Epithelial cell of proximal tubule (primary cell): ENCODE results near the gene SUPT3H. TPM values are rescaled to one million over a fixed set of nuclear protein-coding genes. Genes with fewer than 3 reads are reported as not detected.

ENCODE experiments used
- DNase-seq: peaks from one replicate; pipeline ENCODE4 v3.0.0-alpha.2; 2011; ENCODE audit warnings: low read depth
- H3K4me3 ChIP-seq: 2 replicates; pipeline ENCODE4 v1.5.1; 2011; ENCODE audit warnings: low read depth, mild to moderate bottlenecking, low read length
- total RNA-seq: library from RNA; depleted of rRNA; stranded (reverse); fragments of >200 nt; gene quantifications from 2 replicates; pipeline ENCODE4 v1.2.3, GENCODE V29; 2015
- TF ChIP-seq, protein P1 (sequence below): conservative IDR thresholded peaks from 2 replicates; pipeline ENCODE4 v1.5.1; 2012; ENCODE audit warnings: low read depth, mild to moderate bottlenecking, low read length

The SUPT3H gene
- total RNA-seq: 11.5 and 21.8 TPM in 2 replicates

DNA sequence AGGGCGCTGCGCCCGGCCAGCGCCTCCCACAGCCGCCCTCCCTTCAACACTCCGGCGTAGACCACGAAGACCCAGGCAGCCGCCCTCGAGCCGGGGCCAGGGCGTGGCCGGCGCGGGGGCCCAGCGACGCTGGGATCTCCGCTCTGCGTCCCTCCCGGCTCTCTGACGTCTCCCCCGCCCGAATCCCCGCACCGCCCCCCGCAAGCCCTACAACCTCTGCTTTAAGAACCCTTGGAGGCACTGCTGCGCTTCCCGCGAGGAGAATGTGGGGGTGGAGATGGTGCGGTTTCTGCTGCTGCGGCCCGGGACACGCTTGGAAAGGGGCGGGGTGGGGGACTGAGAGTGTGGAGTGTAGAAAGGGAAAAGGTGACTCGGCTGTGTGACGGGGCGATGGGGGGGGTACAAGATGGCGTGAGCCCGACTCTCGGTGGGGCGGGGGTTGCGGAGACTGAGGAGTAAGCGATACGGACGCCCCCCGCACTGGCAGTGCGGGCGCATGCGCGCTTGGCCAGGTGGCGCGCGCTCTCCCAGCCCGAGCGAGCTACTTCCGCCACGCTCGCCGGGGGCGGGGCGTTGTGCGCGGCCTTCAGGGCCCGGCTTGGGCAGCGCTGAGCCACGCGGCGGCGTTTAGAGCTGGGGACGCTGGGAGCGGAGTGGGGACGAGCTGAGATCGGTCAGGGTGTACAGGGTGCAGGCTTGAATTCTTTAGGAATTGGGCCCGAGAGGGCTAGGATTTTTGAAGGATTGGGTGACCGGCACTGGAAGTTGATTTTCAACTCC is at the start of gene SUPT3H:
Gene SUPT3H, minus strand, starts transcription at position 381 of the 780 bp plus-strand sequence.
- peak within 1 kb of the TSS; percentile 83 for H3K4me3 ChIP-seq
- TF ChIP-seq, protein P1, sequence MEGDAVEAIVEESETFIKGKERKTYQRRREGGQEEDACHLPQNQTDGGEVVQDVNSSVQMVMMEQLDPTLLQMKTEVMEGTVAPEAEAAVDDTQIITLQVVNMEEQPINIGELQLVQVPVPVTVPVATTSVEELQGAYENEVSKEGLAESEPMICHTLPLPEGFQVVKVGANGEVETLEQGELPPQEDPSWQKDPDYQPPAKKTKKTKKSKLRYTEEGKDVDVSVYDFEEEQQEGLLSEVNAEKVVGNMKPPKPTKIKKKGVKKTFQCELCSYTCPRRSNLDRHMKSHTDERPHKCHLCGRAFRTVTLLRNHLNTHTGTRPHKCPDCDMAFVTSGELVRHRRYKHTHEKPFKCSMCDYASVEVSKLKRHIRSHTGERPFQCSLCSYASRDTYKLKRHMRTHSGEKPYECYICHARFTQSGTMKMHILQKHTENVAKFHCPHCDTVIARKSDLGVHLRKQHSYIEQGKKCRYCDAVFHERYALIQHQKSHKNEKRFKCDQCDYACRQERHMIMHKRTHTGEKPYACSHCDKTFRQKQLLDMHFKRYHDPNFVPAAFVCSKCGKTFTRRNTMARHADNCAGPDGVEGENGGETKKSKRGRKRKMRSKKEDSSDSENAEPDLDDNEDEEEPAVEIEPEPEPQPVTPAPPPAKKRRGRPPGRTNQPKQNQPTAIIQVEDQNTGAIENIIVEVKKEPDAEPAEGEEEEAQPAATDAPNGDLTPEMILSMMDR: no peak
- peak; percentile 26 for DNase-seq

DNA sequence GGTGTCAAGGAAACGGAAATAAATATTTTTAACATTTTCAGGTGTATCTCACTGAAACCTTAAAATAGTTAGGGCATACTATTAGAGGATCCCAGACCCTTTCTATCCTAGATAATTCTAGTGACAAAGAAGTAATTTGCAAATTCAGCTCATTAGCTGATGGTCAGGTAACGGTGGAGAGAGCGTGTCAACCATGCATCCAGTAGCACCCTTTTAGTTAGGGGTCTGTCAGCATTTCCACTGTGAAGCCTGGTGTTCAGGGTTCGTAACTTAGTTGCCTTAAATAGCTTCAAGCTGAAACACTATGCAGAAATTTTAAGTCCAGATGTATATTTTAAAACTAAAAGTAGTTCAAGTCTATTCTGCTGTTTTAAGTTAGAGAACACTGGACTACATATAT is 48.5 kb upstream of the SUPT3H start:
- TF ChIP-seq, protein P1: no peak
- no peak for DNase-seq
- no peak overlapping the region for H3K4me3 ChIP-seq

DNA sequence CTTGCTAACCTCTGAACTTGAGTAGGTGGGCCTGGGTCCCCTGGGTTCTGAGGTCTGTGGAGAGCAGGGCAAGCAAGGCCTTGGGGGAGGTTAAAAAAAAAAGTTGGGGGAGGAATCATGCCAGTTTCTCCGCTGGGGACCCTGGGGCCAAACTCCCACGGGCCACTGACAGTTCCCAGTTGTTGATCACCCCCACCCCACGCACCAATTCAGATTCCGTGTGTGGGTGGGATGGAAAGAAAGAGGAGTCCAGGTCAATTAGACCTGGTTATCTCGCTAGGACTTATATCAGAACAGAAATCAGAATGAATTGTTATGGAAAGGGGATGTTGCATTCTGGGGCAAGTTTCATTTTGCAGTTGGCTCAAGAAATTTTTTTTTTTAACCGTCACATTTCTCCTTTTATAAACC is 46.7 kb upstream of the SUPT3H start:
- peak overlapping the region; percentile 85 for H3K4me3 ChIP-seq
- TF ChIP-seq, protein P1: no peak
- no peak for DNase-seq

DNA sequence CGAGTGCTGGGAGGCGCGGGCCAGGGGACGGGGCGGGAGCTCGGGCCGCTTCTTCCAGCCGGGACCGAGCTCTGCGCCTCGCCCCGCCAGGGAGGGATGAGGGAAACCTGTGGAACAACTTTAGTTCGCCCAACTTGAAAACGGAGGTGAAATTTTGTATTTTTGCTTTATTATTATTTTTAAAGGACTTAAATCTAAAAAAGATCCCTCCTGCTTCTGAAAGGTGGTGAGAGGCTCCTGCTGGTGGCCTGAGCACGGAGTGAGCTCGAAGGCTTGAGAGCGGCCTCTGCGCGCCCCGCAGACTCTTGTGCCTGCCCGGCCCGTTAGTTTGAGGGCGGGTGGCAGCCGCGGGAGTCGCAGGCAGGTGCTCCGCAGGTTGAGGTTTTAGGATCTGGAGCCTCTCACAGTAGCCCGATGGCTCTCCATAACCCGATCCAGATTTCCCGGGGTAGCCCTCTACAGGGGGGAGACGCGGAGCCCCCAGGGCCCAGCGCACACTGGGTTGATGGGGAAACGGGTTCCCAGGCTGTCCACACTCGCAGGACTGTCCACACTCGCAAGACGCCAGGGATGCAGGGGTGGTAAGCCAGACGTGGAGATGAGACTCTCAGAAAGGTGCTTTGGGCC is 46.2 kb upstream of the SUPT3H start:
- no peak for DNase-seq
- TF ChIP-seq, protein P1: no peak

DNA sequence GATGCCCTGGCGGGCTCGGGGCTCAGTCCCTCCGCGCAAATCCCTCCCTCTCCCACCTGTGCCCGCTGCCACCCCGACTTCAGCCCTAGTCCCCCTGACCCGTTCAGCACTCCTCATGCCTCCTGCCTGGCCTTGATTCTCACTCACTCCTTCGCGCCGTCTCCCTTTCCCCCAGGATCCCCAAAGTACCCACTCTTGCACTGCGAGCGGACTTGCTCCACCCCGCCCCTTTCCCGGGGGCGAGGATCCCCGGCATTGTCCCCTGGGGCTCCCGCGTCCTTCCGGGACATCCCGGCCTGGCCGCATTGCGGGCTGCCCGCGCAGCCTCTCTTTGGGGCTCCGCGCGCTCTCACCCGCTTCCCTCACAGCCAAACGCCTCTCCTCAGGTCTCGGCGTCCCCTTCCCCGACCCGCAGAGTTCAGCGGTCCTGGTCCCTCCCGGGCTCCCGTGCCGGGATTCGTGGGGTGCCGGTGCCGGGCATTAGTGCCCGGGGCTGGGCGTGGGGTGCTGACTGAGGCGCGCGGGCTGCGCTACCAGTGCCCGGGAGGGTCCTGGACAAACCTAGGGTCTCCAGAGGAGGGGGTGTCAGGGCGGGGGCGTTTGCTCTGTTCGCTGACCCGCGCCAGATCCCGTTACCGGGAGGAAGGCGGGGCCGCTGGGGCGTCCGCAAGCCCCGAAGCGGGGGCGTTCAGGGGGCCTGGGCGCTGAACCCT is 45.5 kb upstream of the SUPT3H start:
- TF ChIP-seq, protein P1: no peak
- no peak for DNase-seq
- peak overlapping the region; percentile 85 for H3K4me3 ChIP-seq

More for the DNA sequence above, 46.2 kb upstream of the SUPT3H start:
- H3K4me3 ChIP-seq: peak overlapping the region; percentile 85

DNA sequence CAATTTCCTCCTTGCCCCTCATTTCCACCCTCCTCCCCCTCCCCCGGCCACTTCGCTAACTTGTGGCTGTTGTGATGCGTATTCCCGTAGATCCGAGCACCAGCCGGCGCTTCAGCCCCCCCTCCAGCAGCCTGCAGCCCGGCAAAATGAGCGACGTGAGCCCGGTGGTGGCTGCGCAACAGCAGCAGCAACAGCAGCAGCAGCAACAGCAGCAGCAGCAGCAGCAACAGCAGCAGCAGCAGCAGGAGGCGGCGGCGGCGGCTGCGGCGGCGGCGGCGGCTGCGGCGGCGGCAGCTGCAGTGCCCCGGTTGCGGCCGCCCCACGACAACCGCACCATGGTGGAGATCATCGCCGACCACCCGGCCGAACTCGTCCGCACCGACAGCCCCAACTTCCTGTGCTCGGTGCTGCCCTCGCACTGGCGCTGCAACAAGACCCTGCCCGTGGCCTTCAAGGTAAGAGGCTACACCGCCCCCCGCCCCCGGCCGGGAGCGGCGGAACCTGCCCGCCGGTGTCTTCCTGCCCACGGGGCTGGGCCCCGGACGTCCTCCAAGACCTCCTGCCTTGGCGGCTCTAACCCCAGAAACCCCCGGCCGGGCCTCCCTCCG is 44.9 kb upstream of the SUPT3H start:
- TF ChIP-seq, protein P1: no peak
- peak overlapping the region; percentile 85 for H3K4me3 ChIP-seq
- DNase-seq: no peak
